ENCODE measurements around the gene TGFB2.

GRCh38 chr1:218456444-218456843 lies 111.3 kb downstream of the TGFB2 start:
- no peak for TF ChIP-seq CTCF (conservative IDR thresholded peaks at IDR 0.05)
- no peak for TF ChIP-seq ZFX (IDR thresholded peaks at IDR 0.05)
